Endothelial cell of umbilical vein (primary cell): ENCODE results near the gene C4orf51.

Source experiments
- CTCF ChIP-seq, 2 donors: IDR thresholded peaks; 1 replicate in 1 of 2; 2 replicates in 1 of 2; pipeline ENCODE4 v1.5.1; 2011; ENCODE audit warnings: low read length in 2 of 2, mild to moderate bottlenecking in 2 of 2, moderate library complexity in 2 of 2, control low read depth in 1 of 2, inconsistent platforms in 1 of 2, low read depth in 1 of 2; ENCODE audit not compliant: insufficient read depth in 1 of 2; ENCODE audit errors: extremely low read depth in 1 of 2
- EZH2 ChIP-seq: IDR thresholded peaks from 2 replicates; pipeline ENCODE4 v1.6.1; 2012; ENCODE audit warnings: borderline replicate concordance, low read depth, mild to moderate bottlenecking, moderate library complexity, low read length, inconsistent platforms; ENCODE audit not compliant: severe bottlenecking
- POLR2AphosphoS5 ChIP-seq: IDR thresholded peaks from 2 replicates; pipeline ENCODE4 v1.6.1; 2012; ENCODE audit warnings: low read depth, mild to moderate bottlenecking, control low read depth, low read length, moderate library complexity; ENCODE audit not compliant: insufficient read depth

- TF ChIP-seq CTCF (IDR thresholded peaks at IDR 0.05; ENCODE audit: extremely low read depth in 1 of 2, insufficient read depth in 1 of 2, low read depth in 1 of 2, low read length in 2 of 2) (no peak), POLR2AphosphoS5 (no peak), EZH2 (no peak)
Measured at GRCh38 chr4:145719752-145720624, 40.0 kb downstream of the C4orf51 start.
